OCI-LY3 (cell line): Measurements from ENCODE around the gene ZNF296.

Source experiments
- CTCF ChIP-seq: fragments of 200-600, 300-600 bp; sonication (generic); IDR thresholded peaks from 2 replicates; pipeline ENCODE4 v1.5.1; 2014; ENCODE audit warnings: antibody characterized with exemption, low read length, low read depth
- EZH2phosphoT487 ChIP-seq: fragments of 200-600 bp; shearing (Covaris generic); IDR thresholded peaks from 2 replicates; pipeline ENCODE4 v1.6.1; 2018; ENCODE audit warnings: antibody characterized with exemption, mixed run types, low read depth

GRCh38 chr19:45114116-45114515 is 37.8 kb upstream of the ZNF296 start:
- TF ChIP-seq CTCF (no peak), EZH2phosphoT487 (no peak)
